Fibroblast of lung (primary cell): ENCODE results near the gene HECTD2.

Experiments
- CTCF ChIP-seq, 2 donors: IDR thresholded peaks in 1 of 2; conservative IDR thresholded peaks in 1 of 2; 1 replicate in 1 of 2; 2 replicates in 1 of 2; pipeline ENCODE4 v1.5.1; 2011 to 2012; ENCODE audit warnings: low read length in 2 of 2, control low read depth in 1 of 2, inconsistent platforms in 1 of 2, low read depth in 1 of 2, mild to moderate bottlenecking in 1 of 2
- EZH2 ChIP-seq: IDR thresholded peaks from 2 replicates; pipeline ENCODE4 v1.5.1; 2012; ENCODE audit warnings: low read length, control low read depth, mild to moderate bottlenecking; ENCODE audit errors: missing control alignments

- TF ChIP-seq CTCF (conservative IDR thresholded peaks at IDR 0.05 in 1 of 2, IDR thresholded peaks at IDR 0.05 in 1 of 2; ENCODE audit: low read depth in 1 of 2, low read length in 2 of 2), result no peak
- no peak for TF ChIP-seq EZH2
Observed at GRCh38 chr10:91539930-91540329, 129.8 kb downstream of the HECTD2 start.
